SJCRH30 (cell line): ENCODE measurements around the gene KRTAP19-3. TPM values are rescaled to one million over a fixed set of nuclear protein-coding genes. Genes with fewer than 3 reads are reported as not detected.

Experiments used
- DNase-seq, 2 experiments: peaks; one replicate each; pipeline ENCODE4 v3.0.0-alpha.2; 2015 to 2020
- H3K27ac ChIP-seq: fragments of 250-450 bp; sonication (Bioruptor Pico); 2 replicates; pipeline ENCODE4 v1.5.1; 2020; ENCODE audit warnings: mild to moderate bottlenecking, moderate library complexity
- H3K27me3 ChIP-seq: fragments of 250-450 bp; sonication (Bioruptor Pico); 2 replicates; pipeline ENCODE4 v1.5.1; 2020; ENCODE audit warnings: mild to moderate bottlenecking, moderate library complexity
- H3K36me3 ChIP-seq: fragments of 250-450 bp; sonication (Bioruptor Pico); 2 replicates; pipeline ENCODE4 v1.5.1; 2020; ENCODE audit warnings: mild to moderate bottlenecking, moderate library complexity
- H3K4me1 ChIP-seq: fragments of 250-450 bp; sonication (Bioruptor Pico); 2 replicates; pipeline ENCODE4 v1.5.1; 2020; ENCODE audit warnings: mild to moderate bottlenecking, moderate library complexity
- H3K4me3 ChIP-seq: fragments of 250-450 bp; sonication (Bioruptor Pico); 2 replicates; pipeline ENCODE4 v1.5.1; 2020; ENCODE audit warnings: mild to moderate bottlenecking, moderate library complexity
- H3K9me3 ChIP-seq: fragments of 250-450 bp; sonication (Bioruptor Pico); replicated peaks from 2 replicates; pipeline ENCODE4 v1.5.1; 2020; ENCODE audit warnings: mild to moderate bottlenecking, moderate library complexity
- total RNA-seq: library from RNA; depleted of rRNA; stranded (reverse); fragments of >200 nt; shearing (Covaris generic); gene quantifications from 2 replicates; pipeline ENCODE4 v1.2.3, GENCODE V29; 2014; rRNA removed

KRTAP19-3 gene
- total RNA-seq, 1 experiment from 2014 or later, result not detected

DNA sequence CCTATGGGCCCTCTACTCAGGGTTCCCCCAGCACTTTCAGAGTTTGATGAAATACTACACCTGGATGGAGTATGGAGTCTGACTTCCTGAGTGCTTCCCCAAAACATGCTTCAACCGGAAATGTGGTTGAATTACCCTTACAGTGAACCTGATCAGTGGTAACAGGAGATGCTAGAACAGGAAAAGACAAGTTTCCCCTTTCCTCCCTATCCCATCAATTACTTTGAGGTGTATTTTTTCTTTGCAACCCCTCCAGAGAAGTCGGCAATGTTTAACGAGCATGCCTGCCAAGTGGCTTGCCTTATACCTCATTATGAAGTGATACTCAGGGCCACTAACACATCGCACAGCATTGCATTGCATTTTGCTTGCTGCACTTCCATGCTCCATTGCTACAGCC lies 44.8 kb downstream of the KRTAP19-3 start:
- DNase-seq, result no peak
- Histone ChIP-seq H3K4me3 (no peak overlapping the region), H3K36me3 (no peaks in the 10 kb centered on the region), H3K27me3 (no peaks in the 10 kb centered on the region), H3K27ac (no peak overlapping the region), H3K4me1 (no peaks in the 10 kb centered on the region), H3K9me3 (no peaks in the 10 kb centered on the region)

GRCh38 chr21:30444204-30444603 lies 47.6 kb downstream of the KRTAP19-3 start:
- no peaks in the 10 kb centered on the region for H3K27me3 ChIP-seq
- no peak overlapping the region for H3K27ac ChIP-seq
- H3K4me1 ChIP-seq, result no peaks in the 10 kb centered on the region
- H3K9me3 ChIP-seq, result no peaks in the 10 kb centered on the region
- H3K36me3 ChIP-seq, result no peaks in the 10 kb centered on the region
- H3K4me3 ChIP-seq, result no peak overlapping the region
- no peak for DNase-seq

DNA sequence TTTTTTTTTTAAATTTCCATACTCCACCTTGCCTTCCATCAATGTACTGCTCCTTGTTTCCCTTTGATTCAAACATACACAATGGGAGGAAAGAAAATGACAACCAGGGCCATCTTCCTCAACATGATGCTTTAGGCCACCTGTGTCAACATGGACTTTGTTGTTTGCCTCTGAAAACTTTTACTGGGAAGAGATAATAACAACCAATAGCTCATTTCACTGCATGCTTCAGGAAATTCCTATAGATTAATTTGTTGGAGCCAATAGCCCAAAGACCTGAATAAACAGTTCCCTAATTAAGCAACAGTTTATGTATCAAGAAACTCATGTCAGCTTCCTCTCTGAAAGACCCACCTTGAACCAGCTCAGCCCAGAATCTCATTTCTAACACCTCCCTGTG lies 48.6 kb downstream of the KRTAP19-3 start:
- Histone ChIP-seq H3K9me3 (no peaks in the 10 kb centered on the region), H3K27me3 (no peaks in the 10 kb centered on the region), H3K4me1 (no peaks in the 10 kb centered on the region), H3K27ac (no peak overlapping the region), H3K4me3 (no peak overlapping the region), H3K36me3 (no peaks in the 10 kb centered on the region)
- no peak for DNase-seq

Other genes with a start within 250 kb of the KRTAP19-3 start
- gene KRTAP24-1, start 209.1 kb downstream of the KRTAP19-3 start, total RNA-seq, result not detected in 2 replicates
- not detected in 2 replicates for gene KRTAP25-1, start 202.5 kb downstream of the KRTAP19-3 start, total RNA-seq
- not detected in 2 replicates for gene KRTAP26-1, start 171.7 kb downstream of the KRTAP19-3 start, total RNA-seq
- not detected in 2 replicates for gene KRTAP27-1, start 154.3 kb downstream of the KRTAP19-3 start, total RNA-seq
- not detected in 2 replicates for gene KRTAP23-1, start 143.4 kb downstream of the KRTAP19-3 start, total RNA-seq
- gene KRTAP13-2, start 119.7 kb downstream of the KRTAP19-3 start, total RNA-seq, result not detected in 2 replicates
- gene KRTAP13-1, start 96.0 kb downstream of the KRTAP19-3 start, total RNA-seq, result not detected in 2 replicates
- gene KRTAP13-3, start 66.1 kb downstream of the KRTAP19-3 start, total RNA-seq, result not detected in 2 replicates
- not detected in 2 replicates for gene KRTAP13-4, start 61.8 kb downstream of the KRTAP19-3 start, total RNA-seq
- gene KRTAP15-1, start 51.7 kb downstream of the KRTAP19-3 start, total RNA-seq, result not detected in 2 replicates
- not detected in 2 replicates for gene KRTAP19-1, start 11.6 kb downstream of the KRTAP19-3 start, total RNA-seq
- gene KRTAP19-2, start 4.6 kb downstream of the KRTAP19-3 start, total RNA-seq, result not detected in 2 replicates
- not detected in 2 replicates for gene KRTAP19-4, start 5.2 kb upstream of the KRTAP19-3 start, total RNA-seq
- gene KRTAP19-5, start 10.1 kb upstream of the KRTAP19-3 start, total RNA-seq, result not detected in 2 replicates
- gene KRTAP19-6, start 49.9 kb upstream of the KRTAP19-3 start, total RNA-seq, result not detected in 2 replicates
- gene KRTAP19-7, start 69.3 kb upstream of the KRTAP19-3 start, total RNA-seq, result not detected in 2 replicates
- not detected in 2 replicates for gene KRTAP22-2, start 98.4 kb upstream of the KRTAP19-3 start, total RNA-seq
- not detected in 2 replicates for gene KRTAP6-3, start 100.4 kb upstream of the KRTAP19-3 start, total RNA-seq
- not detected in 2 replicates for gene KRTAP6-2, start 106.9 kb upstream of the KRTAP19-3 start, total RNA-seq
- gene KRTAP22-1, start 109.1 kb upstream of the KRTAP19-3 start, total RNA-seq, result not detected in 2 replicates
- not detected in 2 replicates for gene KRTAP6-1, start 121.9 kb upstream of the KRTAP19-3 start, total RNA-seq
- not detected in 2 replicates for gene KRTAP20-1, start 124.4 kb upstream of the KRTAP19-3 start, total RNA-seq
- gene KRTAP20-4, start 128.6 kb upstream of the KRTAP19-3 start, total RNA-seq, result not detected in 2 replicates
- gene KRTAP20-2, start 143.2 kb upstream of the KRTAP19-3 start, total RNA-seq, result not detected in 2 replicates
- not detected in 2 replicates for gene KRTAP20-3, start 150.9 kb upstream of the KRTAP19-3 start, total RNA-seq
- not detected in 2 replicates for gene KRTAP21-3, start 226.8 kb upstream of the KRTAP19-3 start, total RNA-seq